SU-DHL-6 (cell line): ENCODE results near the gene CBFB.

Experiments used
- H2AFZ ChIP-seq: fragments of 200-600 bp; sonication (generic); 2 replicates; pipeline ENCODE4 v1.6.1; 2014; ENCODE audit warnings: low read depth, mild to moderate bottlenecking, moderate library complexity, mixed read lengths, antibody characterized with exemption, low read length; ENCODE audit not compliant: severe bottlenecking
- H3F3A ChIP-seq: fragments of 200-600 bp; shearing (Covaris generic); 2 replicates; pipeline ENCODE4 v1.6.0; 2016; ENCODE audit warnings: antibody characterized with exemption, mild to moderate bottlenecking; ENCODE audit not compliant: insufficient read depth
- H3K27ac ChIP-seq: fragments of 200-600 bp; sonication (generic); 2 replicates; pipeline ENCODE4 v1.5.1; 2016; ENCODE audit warnings: low read depth, mild to moderate bottlenecking, low read length, moderate library complexity, mixed read lengths
- H3K27me3 ChIP-seq: fragments of 200-600 bp; sonication (generic), shearing (Covaris generic); 2 replicates; pipeline ENCODE4 v1.6.0; 2014; ENCODE audit warnings: mild to moderate bottlenecking, low read length
- H3K36me3 ChIP-seq: fragments of 200-600 bp; sonication (generic); 2 replicates; pipeline ENCODE4 v1.6.1; 2014; ENCODE audit warnings: mild to moderate bottlenecking, low read length, mixed read lengths
- H3K4me2 ChIP-seq: fragments of 300-600, 200-600 bp; shearing (Covaris generic), sonication (generic); 2 replicates; pipeline ENCODE4 v1.6.0; 2014; ENCODE audit warnings: low read length, low read depth, mild to moderate bottlenecking; ENCODE audit not compliant: poor library complexity, severe bottlenecking
- H3K4me3 ChIP-seq: fragments of 200-600 bp; sonication (generic); 2 replicates; pipeline ENCODE4 v1.5.1; 2014; ENCODE audit warnings: antibody characterized with exemption, low read length, mild to moderate bottlenecking, mixed read lengths; ENCODE audit not compliant: insufficient read depth, poor library complexity, severe bottlenecking
- H3K79me2 ChIP-seq: fragments of 200-600 bp; sonication (generic); 2 replicates; pipeline ENCODE4 v1.6.1; 2014; ENCODE audit warnings: mild to moderate bottlenecking, low read length, moderate library complexity; ENCODE audit not compliant: insufficient read depth
- H3K9ac ChIP-seq: fragments of 200-600 bp; sonication (generic); 2 replicates; pipeline ENCODE4 v1.7.0; 2014; ENCODE audit warnings: mild to moderate bottlenecking, low read length
- H3K9me2 ChIP-seq: fragments of 200-600 bp; sonication (generic); replicated peaks from 2 replicates; pipeline ENCODE4 v1.6.1; 2014; ENCODE audit warnings: low read length; ENCODE audit not compliant: insufficient read depth
- H3K9me3 ChIP-seq: fragments of 200-600 bp; sonication (generic); 2 replicates; pipeline ENCODE4 v1.6.1; 2014; ENCODE audit warnings: low read length, mixed read lengths; ENCODE audit not compliant: insufficient read depth
- H4K20me1 ChIP-seq: fragments of 200-600 bp; sonication (generic); 2 replicates; pipeline ENCODE4 v1.6.1; 2014; ENCODE audit warnings: low read depth, mild to moderate bottlenecking, antibody characterized with exemption, low read length, moderate library complexity, mixed read lengths
- CTCF ChIP-seq: fragments of 200-600 bp; sonication (generic); IDR thresholded peaks from one replicate; pipeline ENCODE4 v1.5.1; 2017; ENCODE audit warnings: antibody characterized with exemption, mild to moderate bottlenecking, low read length, moderate library complexity; ENCODE audit not compliant: insufficient read depth, poor library complexity, severe bottlenecking
- EZH2phosphoT487 ChIP-seq: fragments of 200-600 bp; sonication (generic), shearing (Covaris generic); conservative IDR thresholded peaks from 2 replicates; pipeline ENCODE4 v1.6.1; 2018; ENCODE audit warnings: mild to moderate bottlenecking, antibody characterized with exemption, low read length, moderate library complexity, mixed read lengths

The CBFB gene

GRCh38 chr16:67145746-67146145, 116.8 kb downstream of the CBFB start:
- Histone ChIP-seq H3K9me3 (no peaks in the 10 kb centered on the region), H3K36me3 (no peaks in the 10 kb centered on the region), H3K4me2 (no peak overlapping the region), H2AFZ (no peak overlapping the region), H3K9ac (no peak overlapping the region), H3K79me2 (no peaks in the 10 kb centered on the region), H3K27ac (no peak overlapping the region), H3K4me3 (no peak overlapping the region), H3K9me2 (no peaks in the 10 kb centered on the region), H3F3A (no peaks in the 10 kb centered on the region), H4K20me1 (no peaks in the 10 kb centered on the region), H3K27me3 (no peaks in the 10 kb centered on the region)
- TF ChIP-seq CTCF = no peak
- no peak for TF ChIP-seq EZH2phosphoT487

DNA sequence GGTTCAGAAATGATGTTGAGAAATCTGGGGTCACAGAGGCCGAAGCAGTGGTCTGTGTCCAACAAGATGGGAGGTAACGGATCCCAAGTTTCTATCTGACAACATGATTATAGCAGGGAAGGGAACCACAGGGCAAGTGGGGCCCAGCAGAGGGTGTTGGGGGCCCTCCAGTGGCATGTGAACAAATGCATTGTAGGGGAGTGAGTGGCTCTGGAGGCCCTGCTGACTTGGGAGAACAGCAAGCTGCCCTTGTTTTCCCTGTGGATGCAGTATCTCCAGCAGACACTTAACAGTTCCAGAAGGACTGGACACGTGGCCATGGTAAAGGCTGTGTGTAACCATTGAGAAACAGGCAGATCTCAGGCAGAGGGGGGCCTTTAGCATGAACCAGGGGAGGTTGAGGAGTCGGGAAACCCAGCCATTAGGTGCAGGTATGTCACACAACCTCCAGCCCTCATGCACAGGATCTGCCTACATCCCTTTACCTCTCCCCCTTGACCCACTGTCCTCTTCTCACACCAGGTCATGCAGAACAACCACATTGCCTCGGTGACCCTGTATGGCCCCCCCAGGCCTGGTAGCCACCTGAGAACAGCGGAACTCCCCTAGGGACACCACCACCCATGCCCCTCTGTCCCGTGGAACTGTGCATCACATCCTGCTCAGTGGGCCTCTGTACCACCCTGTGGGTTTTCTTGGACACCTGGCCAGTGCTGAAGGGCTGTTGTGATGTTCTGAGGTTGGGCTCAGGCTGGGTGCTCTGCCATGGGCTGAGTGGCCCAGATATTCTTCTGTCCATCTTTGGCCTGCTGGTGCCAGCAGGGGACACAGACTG, 117.8 kb downstream of the CBFB start:
- Histone ChIP-seq H3K4me3 (no peak overlapping the region), H3K27me3 (no peaks in the 10 kb centered on the region), H3K9me3 (no peaks in the 10 kb centered on the region), H3F3A (no peaks in the 10 kb centered on the region), H3K9ac (no peak overlapping the region), H3K9me2 (no peaks in the 10 kb centered on the region), H4K20me1 (no peaks in the 10 kb centered on the region), H3K27ac (no peak overlapping the region), H3K4me2 (no peak overlapping the region), H3K36me3 (no peaks in the 10 kb centered on the region), H3K79me2 (no peaks in the 10 kb centered on the region), H2AFZ (no peak overlapping the region)
- TF ChIP-seq CTCF (no peak), EZH2phosphoT487 (no peak)

DNA sequence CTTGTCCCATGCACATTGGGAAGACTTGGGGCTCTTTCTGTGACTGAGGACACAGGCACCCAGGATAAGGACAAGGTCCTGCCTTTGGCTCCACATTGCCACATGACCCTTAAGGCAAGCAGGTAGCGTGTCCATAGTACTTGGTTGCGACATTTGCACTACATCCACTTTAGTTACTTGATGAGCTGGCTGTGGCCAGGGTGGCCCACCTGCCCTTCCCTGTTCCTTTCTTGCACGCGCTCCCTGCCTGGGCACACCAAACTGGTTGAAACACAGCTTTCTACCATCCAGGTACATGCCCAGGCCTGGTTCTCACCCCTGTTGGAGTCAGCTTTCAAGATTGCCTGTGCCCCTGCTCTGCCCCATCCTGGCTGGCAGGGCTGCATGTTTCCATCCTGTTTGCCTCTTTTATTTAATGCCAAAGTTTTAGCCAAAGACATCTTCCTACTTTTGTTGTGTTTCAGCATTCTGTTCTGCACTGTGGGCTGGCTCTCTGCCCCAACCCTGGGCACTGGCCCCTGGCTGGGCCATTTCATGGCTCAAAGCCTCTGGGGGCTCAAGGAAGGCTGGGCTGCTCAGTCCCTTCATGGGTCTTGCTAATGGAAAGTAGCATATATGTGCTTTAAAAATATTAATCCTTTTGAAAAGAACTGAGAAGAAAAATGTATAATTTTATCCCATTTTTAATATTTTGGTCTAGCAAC, 118.6 kb downstream of the CBFB start:
- Histone ChIP-seq H3K4me2 (no peak overlapping the region), H4K20me1 (no peaks in the 10 kb centered on the region), H3F3A (no peaks in the 10 kb centered on the region), H3K9me3 (no peaks in the 10 kb centered on the region), H3K27me3 (no peaks in the 10 kb centered on the region), H3K9me2 (no peaks in the 10 kb centered on the region), H3K79me2 (no peaks in the 10 kb centered on the region), H2AFZ (no peak overlapping the region), H3K27ac (no peak overlapping the region), H3K9ac (no peak overlapping the region), H3K4me3 (no peak overlapping the region), H3K36me3 (no peaks in the 10 kb centered on the region)
- TF ChIP-seq CTCF = no peak
- TF ChIP-seq EZH2phosphoT487 = no peak
